Measurements from ENCODE around the gene TUG1. TPM values are rescaled to one million over a fixed set of nuclear protein-coding genes. Genes with fewer than 3 reads are reported as not detected.

Gene TUG1
- total RNA-seq, 4 donors from 2014 or later: 57.9 to 78.8 (median 71.1) TPM

GRCh38 chr22:30934053-30934452, 35.0 kb upstream of the TUG1 start:
- TF ChIP-seq CTCF (IDR thresholded peaks at IDR 0.05; ENCODE audit: low read depth): no peak

DNA sequence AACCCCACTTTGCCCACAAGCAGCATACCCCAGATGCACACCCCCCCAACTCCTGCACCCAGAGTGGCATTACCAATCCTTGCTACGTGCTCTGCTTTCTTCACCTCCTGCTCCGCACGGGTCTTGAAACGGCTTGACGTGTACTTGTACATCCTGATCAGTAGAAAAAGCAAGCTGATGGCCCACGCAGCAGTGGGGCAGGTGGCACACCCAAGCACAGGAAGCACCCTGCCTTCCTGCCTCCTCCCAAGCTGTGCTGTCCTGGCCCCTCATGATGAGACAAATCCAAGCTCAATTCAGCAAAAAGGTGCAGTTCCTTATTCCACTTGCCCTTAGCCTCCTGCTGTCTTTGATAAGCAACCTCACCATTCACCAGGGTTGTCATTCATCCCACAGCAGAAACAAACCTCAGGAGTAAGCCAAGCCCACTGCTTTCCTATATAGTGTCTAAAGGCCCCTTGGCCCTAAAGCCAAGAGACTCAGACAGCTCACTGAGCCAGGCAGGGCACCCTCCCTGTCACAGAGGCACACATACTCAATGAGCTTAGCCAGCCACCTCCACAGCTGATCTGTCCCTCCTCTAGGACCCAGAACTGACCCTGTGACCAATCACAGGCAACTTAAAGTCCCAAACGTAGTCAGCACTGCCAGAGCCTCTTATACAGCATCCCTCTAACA, 28.2 kb upstream of the TUG1 start:
- TF ChIP-seq CTCF (IDR thresholded peaks at IDR 0.05; ENCODE audit: low read depth): no peak

DNA sequence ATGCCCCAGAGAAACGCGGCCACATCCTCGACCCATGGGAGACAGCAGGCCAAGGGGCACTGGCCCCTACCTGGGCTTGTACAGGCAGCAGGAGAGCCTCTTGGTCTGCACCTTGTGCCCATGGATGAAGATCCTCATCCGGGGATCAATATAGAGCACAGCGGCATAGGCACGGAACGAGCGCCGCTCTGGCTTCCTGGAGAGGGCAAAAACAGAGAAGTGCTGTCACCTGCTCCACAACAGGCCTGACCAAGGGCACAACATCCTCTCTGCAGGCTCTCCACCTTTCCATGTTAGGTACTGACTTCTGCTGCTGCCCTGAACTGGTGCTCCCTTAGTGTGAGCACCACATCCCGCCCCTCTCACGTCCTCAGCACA, 27.7 kb upstream of the TUG1 start:
- TF ChIP-seq CTCF (IDR thresholded peaks at IDR 0.05; ENCODE audit: low read depth): no peak

DNA sequence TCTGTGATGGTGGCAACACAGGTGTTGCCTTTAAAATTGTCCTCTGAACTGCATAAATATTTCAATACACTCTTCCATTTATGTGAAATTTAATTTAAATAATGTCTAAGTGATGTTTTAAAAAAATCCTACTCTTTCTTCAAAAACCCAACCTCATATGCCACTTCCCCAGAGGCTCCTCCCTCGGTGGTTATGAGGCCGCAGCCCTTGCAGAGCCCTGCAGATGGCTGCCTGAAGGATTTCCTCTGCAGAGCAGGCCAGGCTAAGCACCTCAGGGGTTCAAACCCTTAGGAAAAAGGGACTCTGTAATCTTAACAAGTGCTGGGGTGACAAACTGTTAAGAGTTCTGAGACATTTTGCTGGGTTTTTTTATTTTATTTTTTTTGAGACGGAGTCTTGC, 25.7 kb upstream of the TUG1 start:
- no peak for TF ChIP-seq CTCF (IDR thresholded peaks at IDR 0.05; ENCODE audit: low read depth)

DNA sequence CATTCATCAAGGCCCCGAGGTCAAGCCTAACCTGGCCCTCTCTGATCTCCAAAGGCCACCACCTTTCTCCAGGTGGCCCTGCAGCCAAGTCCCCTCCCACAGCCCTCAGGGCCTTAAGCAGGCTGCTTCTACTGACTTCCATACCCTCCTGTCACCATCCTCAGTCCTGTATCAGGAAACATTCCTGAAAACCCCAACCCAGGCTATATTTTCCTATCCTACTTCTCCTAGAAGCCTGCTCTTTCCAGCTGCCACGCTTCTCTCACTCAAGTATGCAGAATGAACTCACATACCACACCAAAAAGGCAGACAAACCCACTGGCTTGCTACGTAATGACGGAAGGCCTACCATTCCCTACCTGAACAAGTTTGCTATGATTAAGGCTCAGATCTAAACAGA, 24.1 kb upstream of the TUG1 start:
- no peak for TF ChIP-seq CTCF (IDR thresholded peaks at IDR 0.05; ENCODE audit: low read depth)

DNA sequence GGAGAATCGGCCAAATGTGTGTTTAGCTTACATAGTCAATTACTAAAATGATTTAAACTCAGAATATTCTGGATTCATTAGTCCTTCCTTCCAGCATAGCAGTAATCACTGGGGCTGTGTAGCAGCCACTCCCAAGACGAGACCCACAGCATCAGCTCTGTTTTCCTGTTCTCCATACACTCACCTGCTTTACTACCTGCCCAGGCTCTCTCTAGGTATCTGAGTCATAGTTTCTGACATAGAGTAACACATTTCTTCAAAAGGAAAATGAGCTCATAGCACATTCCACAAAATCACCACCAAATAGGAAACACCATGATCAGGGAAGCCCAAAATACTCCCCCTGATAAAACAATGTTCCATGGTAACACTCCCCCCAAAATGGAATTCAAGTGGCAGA, 23.4 kb upstream of the TUG1 start:
- no peak for TF ChIP-seq CTCF (IDR thresholded peaks at IDR 0.05; ENCODE audit: low read depth)

DNA sequence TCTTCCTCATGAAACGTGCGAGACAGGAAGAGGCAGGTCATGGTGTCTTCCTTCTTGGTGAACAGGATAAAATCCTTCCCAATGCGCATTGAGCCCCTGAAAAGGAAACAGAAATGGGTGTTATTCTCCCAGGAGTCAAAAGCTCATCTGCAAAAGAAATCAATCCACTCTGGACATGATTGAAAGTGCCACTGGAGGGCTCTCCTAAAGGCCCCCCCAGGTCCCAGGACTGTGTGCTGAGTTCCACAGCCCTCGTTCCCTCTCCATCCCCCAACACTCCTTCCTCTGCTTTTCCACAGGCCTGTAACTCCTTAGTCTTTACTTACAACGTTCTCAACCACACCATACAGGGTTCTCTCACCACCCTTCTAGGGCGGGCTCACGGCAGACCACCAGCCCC, 22.7 kb upstream of the TUG1 start:
- no peak for TF ChIP-seq CTCF (IDR thresholded peaks at IDR 0.05; ENCODE audit: low read depth)
